GM12892 (cell line): Measurements from ENCODE around the gene NKD1.

ENCODE experiments used
- DNase-seq: peaks from one replicate; pipeline ENCODE4 v3.0.0; 2011; ENCODE audit not compliant: insufficient read length
- FAIRE-seq: peaks from 2 replicates; lab custom pipeline; 2011; peaks lifted over from hg19 to GRCh38; lab: Jason Lieb, UNC
- POLR2A ChIP-seq: IDR thresholded peaks from 2 replicates; pipeline ENCODE4 v1.6.1; 2011; ENCODE audit warnings: low read depth, low read length, control low read depth
- POLR2AphosphoS5 ChIP-seq: IDR thresholded peaks from 2 replicates; pipeline ENCODE4 v1.6.1; 2011; ENCODE audit warnings: low read depth, low read length, control low read depth
- TAF1 ChIP-seq: IDR thresholded peaks from 2 replicates; pipeline ENCODE4 v1.6.1; 2011; ENCODE audit warnings: low read depth, mild to moderate bottlenecking, control low read depth, low read length, borderline replicate concordance

The NKD1 gene

GRCh38 chr16:50555952-50556673, 7.9 kb downstream of the NKD1 start:
- DNase-seq (no peak), FAIRE-seq (no peak)
- TF ChIP-seq POLR2AphosphoS5 (no peak), TAF1 (no peak), POLR2A (no peak)

- DNase-seq, result no peak
- TF ChIP-seq POLR2A (no peak), POLR2AphosphoS5 (no peak), TAF1 (no peak)
- FAIRE-seq, result no peak
These were observed 8.8 kb downstream of the NKD1 start for GRCh38 chr16:50557046-50557445.

GRCh38 chr16:50558913-50559312, 10.7 kb downstream of the NKD1 start:
- TF ChIP-seq TAF1 (no peak), POLR2A (no peak), POLR2AphosphoS5 (no peak)
- FAIRE-seq (no peak), DNase-seq (no peak)

- FAIRE-seq, result no peak
- no peak for DNase-seq
- TF ChIP-seq POLR2A, result no peak
- no peak for TF ChIP-seq POLR2AphosphoS5
- no peak for TF ChIP-seq TAF1
These were observed 11.1 kb downstream of the NKD1 start for GRCh38 chr16:50559342-50559741.

GRCh38 chr16:50559804-50560514, 11.8 kb downstream of the NKD1 start:
- DNase-seq (no peak), FAIRE-seq (no peak)
- no peak for TF ChIP-seq POLR2A

- no peak for TF ChIP-seq POLR2A
- no peak for TF ChIP-seq POLR2AphosphoS5
- no peak for TF ChIP-seq TAF1
- FAIRE-seq, result no peak
- DNase-seq, result no peak
These were observed 13.0 kb downstream of the NKD1 start for GRCh38 chr16:50560903-50561863.

GRCh38 chr16:50562657-50563056, 14.5 kb downstream of the NKD1 start:
- FAIRE-seq, result no peak

GRCh38 chr16:50563989-50564388, 15.8 kb downstream of the NKD1 start:
- DNase-seq, result no peak
- no peak for FAIRE-seq
- TF ChIP-seq TAF1, result no peak
- no peak for TF ChIP-seq POLR2A
- TF ChIP-seq POLR2AphosphoS5, result no peak

More at GRCh38 chr16:50562657-50563056, 14.5 kb downstream of the NKD1 start:
- DNase-seq, result no peak
- TF ChIP-seq POLR2A (no peak), TAF1 (no peak), POLR2AphosphoS5 (no peak)

GRCh38 chr16:50565428-50565827, 17.2 kb downstream of the NKD1 start:
- no peak for FAIRE-seq
- no peak for DNase-seq
- no peak for TF ChIP-seq POLR2A
- no peak for TF ChIP-seq POLR2AphosphoS5
- no peak for TF ChIP-seq TAF1

- TF ChIP-seq POLR2A, result no peak
- no peak for TF ChIP-seq POLR2AphosphoS5
- TF ChIP-seq TAF1, result no peak
- DNase-seq (no peak), FAIRE-seq (no peak)
These were observed 18.1 kb downstream of the NKD1 start for GRCh38 chr16:50566014-50566962.
